NCI-H1694 (cell line): ENCODE data around the gene RELCH.

Experiments used
- DNase-seq: peaks from one replicate; lab custom pipeline; 2025; lab: John Stamatoyannopoulos, UW

RELCH gene

GRCh38 chr18:62250475-62250874 lies 63.4 kb downstream of the RELCH start:
- DNase-seq = no peak

DNA sequence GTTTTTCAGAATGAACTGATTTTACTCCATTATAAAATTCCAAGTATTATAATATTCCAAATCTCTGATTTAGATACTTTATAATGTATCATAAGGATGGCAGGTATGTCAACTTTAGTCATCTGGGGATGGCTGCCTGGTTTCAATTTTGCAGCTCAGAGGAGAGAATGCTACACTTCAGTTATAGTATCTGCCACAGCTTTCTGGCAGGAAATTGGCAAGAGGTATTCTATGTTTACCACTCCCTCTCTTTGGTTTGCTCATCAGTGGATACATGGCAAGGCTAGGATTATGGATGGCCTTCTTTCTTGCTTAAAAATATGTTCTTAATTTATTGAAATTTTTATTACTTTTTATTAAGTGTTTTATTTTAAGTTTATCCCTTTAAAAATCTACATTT lies 71.0 kb downstream of the RELCH start:
- DNase-seq = no peak

GRCh38 chr18:62258616-62259015 lies 71.6 kb downstream of the RELCH start:
- no peak for DNase-seq

DNA sequence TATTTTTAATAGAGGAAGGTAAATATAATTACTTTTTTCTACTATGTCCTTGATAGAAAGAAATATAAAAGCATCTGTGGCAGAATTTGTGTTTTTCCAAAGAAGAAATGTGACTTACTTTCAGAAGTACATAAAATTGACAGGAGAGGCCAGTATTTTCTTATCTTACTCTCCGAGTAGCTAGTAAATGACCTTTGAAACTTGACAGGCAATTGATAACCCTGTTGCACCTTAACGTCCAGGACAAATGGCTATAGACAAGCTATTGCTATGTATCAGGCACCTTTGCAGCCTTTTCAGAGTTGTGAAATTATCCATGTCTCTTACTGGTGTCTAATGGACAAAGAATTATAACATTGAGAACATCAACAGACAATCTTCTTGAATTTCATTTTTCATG lies 75.0 kb downstream of the RELCH start:
- no peak for DNase-seq

GRCh38 chr18:62264984-62265383 lies 77.9 kb downstream of the RELCH start:
- no peak for DNase-seq

GRCh38 chr18:62277045-62277444 lies 90.0 kb downstream of the RELCH start:
- DNase-seq = no peak

- no peak for DNase-seq
Measured at GRCh38 chr18:62279561-62279960, 92.5 kb downstream of the RELCH start.

- DNase-seq = no peak
Measured at GRCh38 chr18:62280058-62280457, 93.0 kb downstream of the RELCH start.

- DNase-seq = no peak
Measured at GRCh38 chr18:62280786-62281185, 93.7 kb downstream of the RELCH start.

- no peak for DNase-seq
Measured at GRCh38 chr18:62281684-62282083, 94.6 kb downstream of the RELCH start.

DNA sequence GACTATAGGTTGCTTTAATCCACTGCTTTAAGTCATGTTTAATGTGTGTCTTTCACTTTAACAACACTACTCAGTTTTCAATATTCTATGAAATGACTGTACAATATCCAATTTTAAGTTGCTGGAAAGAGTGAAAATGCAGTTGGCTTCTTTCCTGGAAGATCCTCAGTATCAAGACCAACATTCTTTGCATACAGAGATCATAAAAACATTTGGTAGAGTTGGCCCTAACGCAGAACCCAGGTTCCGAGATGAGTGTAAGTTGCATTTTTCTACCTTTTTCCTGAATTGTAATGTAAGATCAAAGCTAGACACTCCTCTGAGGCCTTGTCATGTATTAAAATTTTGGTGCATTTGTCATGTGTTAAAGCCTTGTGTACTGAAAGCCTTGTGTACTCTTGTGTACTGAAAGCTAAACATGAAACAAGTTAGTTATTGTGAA lies 95.2 kb downstream of the RELCH start:
- no peak for DNase-seq

DNA sequence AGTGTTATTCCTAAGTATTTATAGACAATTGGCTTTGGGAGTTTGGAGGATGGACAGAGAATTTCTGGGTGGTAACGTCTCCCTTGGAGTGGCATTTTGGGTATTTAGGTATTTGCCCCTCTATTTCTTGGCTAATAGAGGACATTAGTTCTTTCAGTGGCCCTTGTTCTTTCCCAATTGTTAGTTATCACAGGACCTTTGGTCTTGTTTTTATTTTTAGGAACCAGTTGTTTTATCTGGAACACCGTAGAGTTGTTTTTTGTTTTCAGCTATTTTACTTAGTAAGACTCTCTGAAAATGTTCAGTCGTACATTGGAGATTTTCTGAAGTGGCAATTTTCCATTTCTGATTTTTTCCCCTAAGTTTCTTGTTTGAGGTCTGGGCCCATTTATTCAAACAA lies 97.6 kb downstream of the RELCH start:
- no peak for DNase-seq

DNA sequence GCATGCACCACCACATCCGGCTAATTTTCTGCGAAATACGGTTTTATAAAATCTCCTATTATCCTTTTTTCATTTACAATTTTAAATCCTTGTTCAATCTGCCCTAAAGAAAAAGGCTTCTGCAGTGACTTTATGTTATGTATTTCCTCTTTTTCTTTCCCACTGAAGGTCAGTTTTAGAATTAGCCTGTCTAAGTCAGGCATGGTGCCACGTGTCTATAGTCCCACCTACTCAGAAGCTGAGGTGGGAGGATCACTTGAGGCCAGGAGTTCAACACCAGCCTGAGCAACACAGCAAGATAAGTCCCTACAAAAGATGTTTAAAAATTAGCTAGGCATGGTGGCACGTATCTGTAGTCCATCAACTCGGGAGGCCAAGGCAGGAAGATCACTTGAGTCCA lies 98.2 kb downstream of the RELCH start:
- DNase-seq = no peak

DNA sequence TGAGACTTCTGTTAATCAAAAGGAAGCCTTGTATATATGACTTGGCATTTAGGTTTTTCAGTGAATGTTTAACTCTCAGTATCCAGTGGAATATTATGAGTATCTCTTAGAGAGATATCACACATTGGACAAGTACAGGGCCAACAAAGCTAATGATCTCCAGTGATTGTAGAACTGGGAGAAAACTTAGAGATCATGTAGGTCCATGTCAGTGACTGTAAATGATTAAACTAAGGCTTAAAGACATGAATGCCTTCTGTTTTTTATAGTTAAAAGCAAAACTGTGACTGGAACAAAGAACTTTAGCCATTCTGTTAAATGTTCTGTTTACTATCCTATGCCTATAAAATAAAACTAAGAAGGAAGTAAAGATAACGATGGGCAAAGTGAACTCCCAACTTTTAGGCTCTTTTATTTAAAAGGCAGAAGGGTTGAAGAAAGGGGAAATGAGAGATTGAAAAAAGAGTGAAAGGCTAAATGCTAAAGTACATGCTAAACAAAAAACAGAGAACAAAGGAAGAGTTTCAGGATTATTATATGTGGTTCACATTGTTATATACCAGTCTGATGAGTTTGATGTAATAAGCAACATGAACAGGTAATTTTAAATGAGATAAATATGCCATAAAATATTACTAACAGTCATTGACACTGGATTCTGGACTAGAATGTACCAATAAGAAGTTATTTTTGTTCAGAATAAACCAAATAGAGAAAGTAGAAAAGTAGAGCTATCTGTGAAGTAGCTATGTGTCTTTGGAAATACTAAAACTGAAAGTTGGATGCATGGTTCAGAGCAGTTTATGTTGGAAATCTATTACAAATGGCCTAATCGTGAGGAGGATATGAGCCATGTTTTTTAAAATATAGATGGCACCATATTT lies 101.0 kb downstream of the RELCH start:
- no peak for DNase-seq

DNA sequence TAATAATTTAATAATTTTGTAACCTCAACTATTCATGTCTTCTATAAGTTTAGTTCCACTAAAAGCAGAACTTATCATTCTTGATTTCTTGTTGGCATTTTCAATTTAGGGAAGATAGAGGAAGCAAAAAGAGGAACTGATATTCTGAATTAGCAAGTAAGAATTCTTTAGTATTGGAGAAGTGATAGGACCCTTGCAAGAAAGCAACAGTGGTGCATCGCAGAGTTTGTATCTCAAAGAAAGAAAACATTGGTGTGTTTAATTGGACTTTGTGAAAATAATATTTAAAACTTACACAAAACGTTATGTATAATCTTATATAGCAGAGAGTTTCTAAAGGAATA lies 101.6 kb downstream of the RELCH start:
- DNase-seq = no peak

GRCh38 chr18:62289047-62289446 lies 102.0 kb downstream of the RELCH start:
- no peak for DNase-seq

GRCh38 chr18:62294073-62294472 lies 107.0 kb downstream of the RELCH start:
- no peak for DNase-seq

- no peak for DNase-seq
Measured at GRCh38 chr18:62300359-62300963, 113.4 kb downstream of the RELCH start.

DNA sequence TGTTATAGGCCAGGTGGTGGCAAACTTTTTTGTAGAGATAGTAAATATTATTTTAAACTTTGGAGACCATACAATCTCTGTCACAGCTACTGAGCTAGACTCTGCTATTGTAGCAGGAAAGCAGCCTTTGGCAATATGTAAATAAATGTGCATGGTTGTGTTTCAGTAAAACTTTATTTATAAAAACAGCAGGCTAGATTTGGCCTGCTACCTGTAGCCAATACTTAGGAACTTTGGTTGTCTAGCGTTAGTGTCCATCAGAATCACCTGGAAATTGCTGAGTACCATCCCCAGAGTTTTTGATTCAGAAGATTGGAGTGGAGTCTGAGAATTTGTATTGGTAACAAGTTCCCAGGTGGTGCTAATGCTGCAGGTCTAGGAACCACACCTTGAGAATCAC lies 114.3 kb downstream of the RELCH start:
- no peak for DNase-seq

DNA sequence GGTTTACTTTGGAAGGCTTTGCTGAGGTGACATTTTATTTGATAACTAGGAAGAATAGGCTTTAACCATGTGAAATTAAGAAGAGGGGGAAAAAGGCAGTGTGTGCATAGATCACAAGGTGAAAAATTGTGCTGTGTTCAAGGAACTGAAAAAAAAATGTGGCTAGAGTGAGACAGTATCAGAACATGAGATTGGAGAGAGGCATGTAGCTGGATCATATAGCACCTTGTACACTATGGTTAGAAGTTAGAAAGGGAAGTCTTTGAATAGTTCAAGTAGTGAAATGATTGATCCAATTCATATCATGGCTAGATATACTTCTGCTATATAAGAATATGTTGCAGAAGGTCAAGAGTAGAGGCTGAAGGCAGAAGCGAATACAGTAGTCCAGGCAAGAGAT lies 125.8 kb downstream of the RELCH start:
- no peak for DNase-seq

- DNase-seq = no peak
Measured at GRCh38 chr18:62318228-62319180, 131.4 kb downstream of the RELCH start.

DNA sequence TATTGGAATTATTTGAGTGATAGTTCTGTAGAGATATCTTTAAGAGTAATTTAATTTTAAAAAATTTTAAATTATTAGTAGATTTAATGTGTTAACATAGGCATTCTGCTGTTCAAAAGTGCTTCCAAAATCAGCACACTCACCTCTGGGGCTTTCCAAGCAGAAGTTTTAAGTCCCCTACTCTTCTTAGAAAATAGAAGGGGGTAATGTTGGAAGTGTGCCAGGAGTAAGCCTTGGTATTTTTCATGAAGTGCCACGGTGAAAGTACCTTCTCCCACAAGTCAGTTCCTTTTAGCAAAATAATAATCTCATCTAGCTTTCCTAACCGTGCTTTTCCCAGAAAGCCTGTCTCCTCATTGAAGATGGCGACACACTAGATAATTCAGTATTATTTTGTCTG lies 134.1 kb downstream of the RELCH start:
- DNase-seq = no peak
